ENCODE data around the gene HBA1. TPM values are rescaled to one million over a fixed set of nuclear protein-coding genes. Genes with fewer than 3 reads are reported as not detected.
A peak's percentile ranks its signal among the peaks of the same experiment; 100 is the strongest.

HBA1 gene
- total and polyA plus RNA-seq, 9 of the 15 experiments (the other 6 are each of a cell fraction or from before 2014, with no cell fraction given) = 128 to 2,388 (median 380) TPM

DNA sequence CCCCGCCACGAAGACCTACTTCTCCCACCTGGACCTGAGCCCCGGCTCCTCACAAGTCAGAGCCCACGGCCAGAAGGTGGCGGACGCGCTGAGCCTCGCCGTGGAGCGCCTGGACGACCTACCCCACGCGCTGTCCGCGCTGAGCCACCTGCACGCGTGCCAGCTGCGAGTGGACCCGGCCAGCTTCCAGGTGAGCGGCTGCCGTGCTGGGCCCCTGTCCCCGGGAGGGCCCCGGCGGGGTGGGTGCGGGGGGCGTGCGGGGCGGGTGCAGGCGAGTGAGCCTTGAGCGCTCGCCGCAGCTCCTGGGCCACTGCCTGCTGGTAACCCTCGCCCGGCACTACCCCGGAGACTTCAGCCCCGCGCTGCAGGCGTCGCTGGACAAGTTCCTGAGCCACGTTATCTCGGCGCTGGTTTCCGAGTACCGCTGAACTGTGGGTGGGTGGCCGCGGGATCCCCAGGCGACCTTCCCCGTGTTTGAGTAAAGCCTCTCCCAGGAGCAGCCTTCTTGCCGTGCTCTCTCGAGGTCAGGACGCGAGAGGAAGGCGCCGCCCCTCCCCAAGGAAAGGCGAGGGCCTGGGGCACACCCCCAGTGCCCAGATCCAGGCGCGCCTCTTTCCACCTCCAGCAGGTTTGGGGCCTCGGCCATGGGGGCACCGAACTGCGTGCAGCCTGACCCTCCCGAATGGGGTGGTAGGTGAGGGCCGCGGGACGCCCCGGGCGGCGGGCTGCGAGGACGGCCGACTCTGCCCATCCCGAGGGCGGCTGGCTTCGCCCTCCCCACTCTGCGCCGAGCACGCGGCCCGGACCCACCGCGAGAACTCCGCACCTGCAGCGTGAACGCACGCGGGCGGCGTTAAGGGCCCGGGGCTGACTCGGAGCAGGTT is 4.4 kb downstream of the HBA1 start (continued):
- peak; percentile 95 for TF ChIP-seq ARID4B (CRISPR knock-in tag; IDR thresholded peaks at IDR 0.05)
- peak; percentile 41; the same call in 1 of the 2 replicates for TF ChIP-seq ETV5 (CRISPR knock-in tag; IDR thresholded peaks at IDR 0.05; ENCODE audit: low read depth)
- TF ChIP-seq ETV6 (IDR thresholded peaks at IDR 0.05; ENCODE audit: borderline replicate concordance in 1 of 2, low read depth in 2 of 2, low read length in 1 of 2) = no peak
- TF ChIP-seq ETV6 (CRISPR knock-in tag; IDR thresholded peaks at IDR 0.05; ENCODE audit: borderline replicate concordance) = peak; percentile 100
- TF ChIP-seq HDAC1 (IDR thresholded peaks at IDR 0.05) = peak in 1 of 2 experiments; percentile 73; a peak in 2 of 4 replicates
- TF ChIP-seq SAP30 (IDR thresholded peaks at IDR 0.05; ENCODE audit: borderline replicate concordance, insufficient read depth, low read depth, low read length, poor library complexity, severe bottlenecking) = peak; percentile 47
- peak; percentile 93 for TF ChIP-seq FUS (optimal IDR thresholded peaks at IDR 0.05; ENCODE audit: low read depth, low read length)
- peak; percentile 95 for TF ChIP-seq RB1 (IDR thresholded peaks at IDR 0.05; ENCODE audit: low read depth)
- TF ChIP-seq TCF3 (CRISPR knock-in tag; IDR thresholded peaks at IDR 0.05) = peak; percentile 48
- TF ChIP-seq, protein P1, sequence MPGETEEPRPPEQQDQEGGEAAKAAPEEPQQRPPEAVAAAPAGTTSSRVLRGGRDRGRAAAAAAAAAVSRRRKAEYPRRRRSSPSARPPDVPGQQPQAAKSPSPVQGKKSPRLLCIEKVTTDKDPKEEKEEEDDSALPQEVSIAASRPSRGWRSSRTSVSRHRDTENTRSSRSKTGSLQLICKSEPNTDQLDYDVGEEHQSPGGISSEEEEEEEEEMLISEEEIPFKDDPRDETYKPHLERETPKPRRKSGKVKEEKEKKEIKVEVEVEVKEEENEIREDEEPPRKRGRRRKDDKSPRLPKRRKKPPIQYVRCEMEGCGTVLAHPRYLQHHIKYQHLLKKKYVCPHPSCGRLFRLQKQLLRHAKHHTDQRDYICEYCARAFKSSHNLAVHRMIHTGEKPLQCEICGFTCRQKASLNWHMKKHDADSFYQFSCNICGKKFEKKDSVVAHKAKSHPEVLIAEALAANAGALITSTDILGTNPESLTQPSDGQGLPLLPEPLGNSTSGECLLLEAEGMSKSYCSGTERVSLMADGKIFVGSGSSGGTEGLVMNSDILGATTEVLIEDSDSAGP (CRISPR knock-in tag; IDR thresholded peaks at IDR 0.05) = peak; percentile 80; the same call in 1 of the 2 replicates
- no peak for TF ChIP-seq BRD9 (IDR thresholded peaks at IDR 0.05; ENCODE audit: low read depth, partially characterized antibody)
- TF ChIP-seq EP400 (IDR thresholded peaks at IDR 0.05) = peak; percentile 88; the same call in 1 of the 2 replicates
- TF ChIP-seq, protein P2, sequence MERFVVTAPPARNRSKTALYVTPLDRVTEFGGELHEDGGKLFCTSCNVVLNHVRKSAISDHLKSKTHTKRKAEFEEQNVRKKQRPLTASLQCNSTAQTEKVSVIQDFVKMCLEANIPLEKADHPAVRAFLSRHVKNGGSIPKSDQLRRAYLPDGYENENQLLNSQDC (CRISPR knock-in tag; IDR thresholded peaks at IDR 0.05) = no peak
- TF ChIP-seq ELF4 (CRISPR knock-in tag; IDR thresholded peaks at IDR 0.05) = peak; percentile 11; the same call in 1 of the 2 replicates
- no peak for TF ChIP-seq ZNF655 (CRISPR knock-in tag; IDR thresholded peaks at IDR 0.05)
- peak; percentile 70 for TF ChIP-seq PCBP1 (IDR thresholded peaks at IDR 0.05; ENCODE audit: low read depth, low read length, poor library complexity, severe bottlenecking)
- TF ChIP-seq, protein P3, sequence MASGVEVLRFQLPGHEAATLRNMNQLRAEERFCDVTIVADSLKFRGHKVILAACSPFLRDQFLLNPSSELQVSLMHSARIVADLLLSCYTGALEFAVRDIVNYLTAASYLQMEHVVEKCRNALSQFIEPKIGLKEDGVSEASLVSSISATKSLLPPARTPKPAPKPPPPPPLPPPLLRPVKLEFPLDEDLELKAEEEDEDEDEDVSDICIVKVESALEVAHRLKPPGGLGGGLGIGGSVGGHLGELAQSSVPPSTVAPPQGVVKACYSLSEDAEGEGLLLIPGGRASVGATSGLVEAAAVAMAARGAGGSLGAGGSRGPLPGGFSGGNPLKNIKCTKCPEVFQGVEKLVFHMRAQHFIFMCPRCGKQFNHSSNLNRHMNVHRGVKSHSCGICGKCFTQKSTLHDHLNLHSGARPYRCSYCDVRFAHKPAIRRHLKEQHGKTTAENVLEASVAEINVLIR (CRISPR knock-in tag; IDR thresholded peaks at IDR 0.05) = 0 out of 2 replicates have a peak, but pooled peaks have one; percentile 5
